Tibial artery (tissue), 4 donors: ENCODE results near the gene EFCAB12.
A peak's percentile ranks its signal among the peaks of the same experiment; 100 is the strongest.

Experiments used
- DNase-seq, 2 donors: peaks; one replicate each; pipeline ENCODE4 v3.0.0-alpha.2; 2019
- H3K27ac ChIP-seq, 2 donors: fragments of 200-600 bp; sonication (generic) in 1 of 2; 1 replicate in 1 of 2; 2 replicates in 1 of 2; pipeline ENCODE4 v1.5.1; 2018 to 2019; ENCODE audit warnings: mild to moderate bottlenecking in 1 of 2
- H3K27me3 ChIP-seq, 2 donors: fragments of 200-600 bp; sonication (generic) in 1 of 2; one replicate each; pipeline versions ENCODE4 v1.5.1 to v1.6.0; 2016 to 2019
- H3K36me3 ChIP-seq, 3 donors: fragments of 200-600 bp; sonication (generic) in 2 of 3; one replicate each; pipeline ENCODE4 v1.5.1; 2016 to 2019; ENCODE audit warnings: mild to moderate bottlenecking in 2 of 3
- H3K4me1 ChIP-seq, 4 donors: fragments of 200-600 bp; sonication (generic) in 2 of 4; 1 replicate in 3 of 4; 2 replicates in 1 of 4; pipeline ENCODE4 v1.5.1; 2016 to 2019
- H3K4me3 ChIP-seq, 2 donors: fragments of 200-600 bp; sonication (generic) in 1 of 2; 1 replicate in 1 of 2; 2 replicates in 1 of 2; pipeline ENCODE4 v1.5.1; 2018 to 2019; ENCODE audit warnings: mild to moderate bottlenecking in 2 of 2
- H3K9me3 ChIP-seq, 3 donors: fragments of 200-600 bp; sonication (generic) in 1 of 3; one replicate each; pipeline ENCODE4 v1.5.1; 2016 to 2019
- CTCF ChIP-seq, 2 experiments: fragments of 200-600 bp in 1 of 2; fragments of 450-650 bp in 1 of 2; IDR thresholded peaks; one replicate each; pipeline ENCODE4 v1.5.1; 2017 to 2019; ENCODE audit warnings: antibody characterized with exemption in 2 of 2, mild to moderate bottlenecking in 1 of 2, moderate library complexity in 1 of 2
- intact Hi-C: fragments of 100-400 bp; cut with DNase I; formaldehyde crosslinking; loops from one replicate; pipeline ENCODE4 v1.15.0; 2023; ENCODE audit warnings: low total_unique reads

Gene EFCAB12

GRCh38 chr3:129428007-129428375 lies 445 bp downstream of the EFCAB12 start:
- no peaks in the 10 kb centered on the region for H3K9me3 ChIP-seq
- H3K27ac ChIP-seq, result no peak overlapping the region
- peak overlapping the region; percentile 45 to 58 for H3K4me3 ChIP-seq
- DNase-seq, result no peak
- no peak for TF ChIP-seq CTCF (IDR thresholded peaks at IDR 0.05)
- peaks cover 0 to 8% of the 10 kb centered on the region in 2 donors for H3K27me3 ChIP-seq
- intact Hi-C loops, result no loop called here
- peaks cover 0 to 14% (median 9%) of the 10 kb centered on the region in 4 donors for H3K4me1 ChIP-seq
- peaks cover 14 to 26% (median 26%) of the 10 kb centered on the region in 3 donors for H3K36me3 ChIP-seq

- H3K36me3 ChIP-seq, result peaks cover 0 to 3% (median 2%) of the 10 kb centered on the region in 3 donors
- no peaks in the 10 kb centered on the region for H3K9me3 ChIP-seq
- no peak overlapping the region for H3K4me3 ChIP-seq
- DNase-seq, result no peak
- H3K4me1 ChIP-seq, result peaks cover 0 to 14% (median 9%) of the 10 kb centered on the region in 4 donors
- peaks cover 0 to 8% of the 10 kb centered on the region in 2 donors for H3K27me3 ChIP-seq
- no peak for TF ChIP-seq CTCF (IDR thresholded peaks at IDR 0.05)
- intact Hi-C loops, result no loop called here
- H3K27ac ChIP-seq, result no peak overlapping the region
Measured at GRCh38 chr3:129425619-129426018, 2.8 kb downstream of the EFCAB12 start.

GRCh38 chr3:129425213-129425612 lies 3.2 kb downstream of the EFCAB12 start:
- no peaks in the 10 kb centered on the region for H3K36me3 ChIP-seq
- peaks cover 0 to 8% of the 10 kb centered on the region in 2 donors for H3K27me3 ChIP-seq
- H3K9me3 ChIP-seq, result no peaks in the 10 kb centered on the region
- TF ChIP-seq CTCF (IDR thresholded peaks at IDR 0.05), result no peak
- H3K4me3 ChIP-seq, result no peak overlapping the region
- H3K27ac ChIP-seq, result no peak overlapping the region
- DNase-seq, result no peak
- intact Hi-C loops, result no loop called here
- H3K4me1 ChIP-seq, result peaks cover 0 to 14% (median 9%) of the 10 kb centered on the region in 4 donors

GRCh38 chr3:129424185-129424841 lies 4.1 kb downstream of the EFCAB12 start:
- H3K4me1 ChIP-seq, result peaks cover 0 to 14% (median 9%) of the 10 kb centered on the region in 4 donors
- H3K9me3 ChIP-seq, result no peaks in the 10 kb centered on the region
- no peak for TF ChIP-seq CTCF (IDR thresholded peaks at IDR 0.05)
- intact Hi-C loops, result no loop called here
- H3K4me3 ChIP-seq, result no peak overlapping the region
- peak in 1 of 2 donors; percentile 12 for DNase-seq
- H3K27ac ChIP-seq, result no peak overlapping the region
- H3K27me3 ChIP-seq, result peaks cover 0 to 8% of the 10 kb centered on the region in 2 donors
- no peaks in the 10 kb centered on the region for H3K36me3 ChIP-seq

- Histone ChIP-seq H3K27me3 (peaks cover 0 to 8% of the 10 kb centered on the region in 2 donors), H3K36me3 (no peaks in the 10 kb centered on the region), H3K4me3 (no peak overlapping the region), H3K4me1 (peaks cover 0 to 4% (median 2%) of the 10 kb centered on the region in 4 donors), H3K9me3 (no peaks in the 10 kb centered on the region), H3K27ac (no peak overlapping the region)
- intact Hi-C loops, result no loop called here
- no peak for TF ChIP-seq CTCF (IDR thresholded peaks at IDR 0.05)
- DNase-seq, result no peak
Measured at GRCh38 chr3:129422897-129423296, 5.5 kb downstream of the EFCAB12 start.
